B cell (primary cell): Measurements from ENCODE around the gene BTF3. TPM values are rescaled to one million over a fixed set of nuclear protein-coding genes. Genes with fewer than 3 reads are reported as not detected.

ENCODE experiments used
- ATAC-seq: fragments of 200-7000 bp; cut with Tn5 transposase; one replicate; pipeline ENCODE4 v1.10.0; 2021; ENCODE audit warnings: low read depth, mild to moderate bottlenecking, moderate number of reproducible peaks, moderate library complexity
- CTCF ChIA-PET: fragments of 350-600 bp; sonication (Branson Sonifier 250); formaldehyde crosslinking; loops from one replicate; lab custom pipeline; 2021; ENCODE audit warnings: antibody characterized with exemption, inconsistent platforms; lab: Charles Lee
- POLR2A ChIA-PET: fragments of 350-600 bp; sonication (Branson Sonifier 250); formaldehyde crosslinking; loops from one replicate; lab custom pipeline; 2021; ENCODE audit warnings: antibody characterized with exemption; lab: Charles Lee
- DNase-seq: peaks from one replicate; pipeline ENCODE4 v3.0.0; 2013
- H2AFZ ChIP-seq: 2 replicates; pipeline ENCODE4 v1.6.1; 2012; ENCODE audit warnings: mild to moderate bottlenecking, low read depth, low read length; ENCODE audit not compliant: insufficient read depth, poor library complexity, severe bottlenecking
- H3K27ac ChIP-seq, 2 donors: 1 replicate in 1 of 2; 2 replicates in 1 of 2; pipeline ENCODE4 v1.5.1; 2012 to 2013; ENCODE audit warnings: low read length in 2 of 2, mild to moderate bottlenecking in 2 of 2, moderate library complexity in 1 of 2
- H3K27me3 ChIP-seq, 4 experiments: fragments of 200-600 bp in 1 of 4; sonication (generic) in 1 of 4; replicated peaks in 1 of 4; 1 replicate in 2 of 4; 2 replicates in 2 of 4; pipeline versions ENCODE4 v1.6.1 to v1.7.0; 2013 to 2016; ENCODE audit warnings: low read length in 3 of 4, mild to moderate bottlenecking in 2 of 4, mixed read lengths in 1 of 4, moderate library complexity in 1 of 4; ENCODE audit not compliant: insufficient read depth in 4 of 4, control insufficient read depth in 3 of 4; ENCODE audit errors: control extremely low read depth in 1 of 4
- H3K36me3 ChIP-seq, 2 experiments: replicated peaks in 1 of 2; 1 replicate in 1 of 2; 2 replicates in 1 of 2; pipeline versions ENCODE4 v1.6.1 to v1.7.1; 2013; ENCODE audit warnings: low read length in 1 of 2; ENCODE audit not compliant: insufficient read depth in 2 of 2, control insufficient read depth in 1 of 2; ENCODE audit errors: control extremely low read depth in 1 of 2, extremely low read depth in 1 of 2
- H3K4me1 ChIP-seq, 2 donors: fragments of 200-600 bp in 1 of 2; sonication (generic) in 1 of 2; 1 replicate in 1 of 2; 2 replicates in 1 of 2; pipeline versions ENCODE4 v1.5.1 to v1.6.1; 2013 to 2017; ENCODE audit warnings: low read length in 2 of 2; ENCODE audit not compliant: control insufficient read depth in 2 of 2, insufficient read depth in 2 of 2
- H3K4me2 ChIP-seq: replicated peaks from 2 replicates; pipeline ENCODE3; 2012; ENCODE audit warnings: mild to moderate bottlenecking, low read depth, low read length; ENCODE audit not compliant: poor library complexity, severe bottlenecking
- H3K4me3 ChIP-seq, 5 experiments: fragments of 200-600 bp in 1 of 5; sonication (generic) in 1 of 5; 1 replicate in 3 of 5; 2 replicates in 2 of 5; pipeline versions ENCODE4 v1.5.1 to v1.7.0; 2011 to 2016; ENCODE audit warnings: low read length in 4 of 5, mild to moderate bottlenecking in 4 of 5, low read depth in 2 of 5, control low read depth in 1 of 5, moderate library complexity in 1 of 5; ENCODE audit not compliant: insufficient read depth in 1 of 5; ENCODE audit errors: control extremely low read depth in 1 of 5, extremely low read depth in 1 of 5
- H3K79me2 ChIP-seq: fragments of 200-600 bp; sonication (generic); one replicate; pipeline ENCODE4 v1.6.0; 2016; ENCODE audit warnings: low read length; ENCODE audit not compliant: control insufficient read depth, insufficient read depth
- H3K9ac ChIP-seq: fragments of 200-600 bp; sonication (generic); 2 replicates; pipeline ENCODE4 v1.6.1; 2017; ENCODE audit warnings: mild to moderate bottlenecking, low read length, moderate library complexity
- H3K9me3 ChIP-seq, 3 donors: one replicate each; pipeline versions ENCODE4 v1.6.1 to v1.7.1; 2013; ENCODE audit warnings: low read length in 2 of 3; ENCODE audit not compliant: control insufficient read depth in 2 of 3, insufficient read depth in 1 of 3; ENCODE audit errors: control extremely low read depth in 1 of 3
- H4K20me1 ChIP-seq: 2 replicates; pipeline ENCODE4 v1.6.0; 2012; ENCODE audit warnings: mild to moderate bottlenecking, low read length; ENCODE audit not compliant: insufficient read depth, control insufficient read depth, poor library complexity, severe bottlenecking
- H3K27ac Mint-ChIP-seq: one replicate; pipeline ENCODE4 v1.8.0; 2021; ENCODE audit warnings: mixed read lengths
- H3K27me3 Mint-ChIP-seq: one replicate; pipeline ENCODE4 v1.8.0; 2021; ENCODE audit warnings: mixed read lengths
- H3K4me1 Mint-ChIP-seq: one replicate; pipeline ENCODE4 v1.8.0; 2021; ENCODE audit warnings: mixed read lengths
- H3K4me3 Mint-ChIP-seq: one replicate; pipeline ENCODE4 v1.8.0; 2021; ENCODE audit warnings: mixed read lengths
- H3K9me3 Mint-ChIP-seq: one replicate; pipeline ENCODE4 v1.8.0; 2022; ENCODE audit warnings: mixed read lengths; ENCODE audit not compliant: insufficient read depth
- CTCF ChIP-seq: fragments of 200-600 bp; IDR thresholded peaks from one replicate; pipeline ENCODE4 v1.8.0; 2022; ENCODE audit warnings: antibody characterized with exemption, mild to moderate bottlenecking
- EZH2 ChIP-seq: IDR thresholded peaks from 2 replicates; pipeline ENCODE4 v1.6.1; 2012; ENCODE audit warnings: borderline replicate concordance, low read depth, mild to moderate bottlenecking, moderate library complexity, low read length; ENCODE audit not compliant: insufficient read depth, poor library complexity, severe bottlenecking
- WGBS: methylation state at CpG from one replicate; pipeline ENCODE4 v1.1.5; 2013; ENCODE audit warnings: missing lambda C conversion rate; ENCODE audit not compliant: insufficient coverage; 5-methylcytosine and 5-hydroxymethylcytosine counted together
- intact Hi-C: fragments of 100-400 bp; cut with micrococcal nuclease; formaldehyde crosslinking; loops from one replicate; pipeline ENCODE4 v1.10.0; 2022
- polyA plus RNA-seq: library from polyadenylated mRNA; depleted of rRNA; stranded (reverse); fragments of >200 nt; gene quantifications from 2 replicates; pipeline ENCODE4 v1.2.3, GENCODE V29; 2012
- total RNA-seq, 2 donors: library from RNA; stranded (reverse); fragments of 120-200 nt in 1 of 2; gene quantifications; 1 replicate in 1 of 2; 2 replicates in 1 of 2; pipeline versions ENCODE4 v1.2.3 to v1.2.4, GENCODE V29; 2013 to 2022

The BTF3 gene
- total and polyA plus RNA-seq, 2 donors (not counting 1 experiment from before 2014, with no cell fraction given): 309 to 466 TPM

GRCh38 chr5:73448463-73449136 lies 49.6 kb upstream of the BTF3 start, which contains the start of gene FOXD1:
Gene FOXD1, minus strand, starts transcription at chr5:73448777. Its CDS starts 415 bp downstream, at chr5:73448362.
- ChIA-PET POLR2A (no interaction called here), CTCF (no interaction called here)
- Histone ChIP-seq H3K9ac (peak within 1 kb of the TSS; percentile 65), H3K4me2 (peak within 1 kb of the TSS; percentile 81), H3K4me3 (peak within 1 kb of the TSS; percentile 26 to 61 (median 55)), H4K20me1 (no peaks in the 10 kb centered on the region), H3K9me3 (peaks cover 1 to 53% (median 22%) of the 10 kb centered on the region in 3 donors), H3K79me2 (no peaks in the 10 kb centered on the region), H3K27ac (no peak within 1 kb of the TSS), H3K27me3 (peaks cover 9 to 85% (median 72%) of the 10 kb centered on the region in 4 experiments), H2AFZ (peak within 1 kb of the TSS; percentile 81), H3K36me3 (no peaks in the 10 kb centered on the region), H3K4me1 (peaks cover 25 to 60% of the 10 kb centered on the region in 2 donors)
- DNase-seq (peak; percentile 74), ATAC-seq (peak; percentile 56)
- Mint-ChIP-seq H3K4me3 (peak within 1 kb of the TSS; percentile 94), H3K9me3 (peaks cover 5% of the 10 kb centered on the region), H3K27ac (peak within 1 kb of the TSS; percentile 79), H3K27me3 (peaks cover 61% of the 10 kb centered on the region), H3K4me1 (peaks cover 22% of the 10 kb centered on the region)
- WGBS: 3% methylated on average over 53 of the region's 59 CpGs
- intact Hi-C loops: loop anchor here (5.0 kb wide), 1 partner anchor 491 kb away; the partner anchor contains the start of gene FCHO2
- no peak for TF ChIP-seq EZH2
- TF ChIP-seq CTCF: no peak

DNA sequence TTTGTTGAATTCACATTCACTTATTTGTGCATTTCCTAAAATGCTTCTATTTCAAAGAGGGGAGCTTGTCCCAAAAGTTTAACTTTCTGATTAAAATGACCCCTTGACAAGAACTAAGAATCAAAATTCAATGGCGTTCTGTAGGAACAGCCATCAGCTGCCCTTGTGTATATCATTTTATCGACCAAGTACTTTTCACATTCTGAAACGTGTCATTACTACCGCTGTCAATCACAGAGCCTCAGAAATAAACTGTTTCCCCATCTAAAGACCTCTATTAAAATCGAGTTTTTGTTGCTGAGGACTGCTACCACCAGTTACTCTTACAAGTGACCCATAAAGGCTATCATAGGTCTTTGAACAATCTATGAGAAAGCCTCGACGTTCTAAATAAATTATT lies 48.1 kb upstream of the BTF3 start:
- Mint-ChIP-seq H3K27me3 (peaks cover 54% of the 10 kb centered on the region), H3K9me3 (peaks cover 5% of the 10 kb centered on the region), H3K27ac (no peak overlapping the region), H3K4me3 (peak overlapping the region; percentile 6), H3K4me1 (peaks cover 22% of the 10 kb centered on the region)
- intact Hi-C loops: loop anchor here (5.0 kb wide), 1 partner anchor 47 kb away; the partner anchor contains the start of gene BTF3
- peaks cover 9 to 78% (median 65%) of the 10 kb centered on the region in 4 experiments for H3K27me3 ChIP-seq
- H3K4me1 ChIP-seq: peaks cover 25 to 48% of the 10 kb centered on the region in 2 donors
- TF ChIP-seq EZH2: no peak
- no peak for TF ChIP-seq CTCF
- peak; percentile 47 for DNase-seq
- no peak overlapping the region for H2AFZ ChIP-seq
- H3K9ac ChIP-seq: no peak overlapping the region
- H3K4me2 ChIP-seq: no peak overlapping the region
- no peaks in the 10 kb centered on the region for H4K20me1 ChIP-seq
- H3K4me3 ChIP-seq: no peak overlapping the region
- no peaks in the 10 kb centered on the region for H3K79me2 ChIP-seq
- ChIA-PET POLR2A (no interaction called here), CTCF (interaction anchor here (0.6 kb wide), 1 partner anchor 493 kb away, joined by 4 read pairs; no protein-coding TSS in a partner anchor)
- 8% methylated on average over 2 of the region's 7 CpGs for WGBS
- no peak overlapping the region for H3K27ac ChIP-seq
- H3K9me3 ChIP-seq: peaks cover 1 to 40% (median 22%) of the 10 kb centered on the region in 3 donors
- no peak for ATAC-seq
- H3K36me3 ChIP-seq: no peaks in the 10 kb centered on the region
